SH-SY5Y (cell line): ENCODE results near the gene OR6B2.

Experiments
- GATA2 ChIP-seq: IDR thresholded peaks from 2 replicates; pipeline ENCODE4 v1.6.1; 2011; ENCODE audit warnings: mild to moderate bottlenecking, low read depth, low read length
- GATA3 ChIP-seq: IDR thresholded peaks from 2 replicates; pipeline ENCODE4 v1.6.1; 2011; ENCODE audit warnings: low read depth, mild to moderate bottlenecking, low read length, moderate library complexity

DNA sequence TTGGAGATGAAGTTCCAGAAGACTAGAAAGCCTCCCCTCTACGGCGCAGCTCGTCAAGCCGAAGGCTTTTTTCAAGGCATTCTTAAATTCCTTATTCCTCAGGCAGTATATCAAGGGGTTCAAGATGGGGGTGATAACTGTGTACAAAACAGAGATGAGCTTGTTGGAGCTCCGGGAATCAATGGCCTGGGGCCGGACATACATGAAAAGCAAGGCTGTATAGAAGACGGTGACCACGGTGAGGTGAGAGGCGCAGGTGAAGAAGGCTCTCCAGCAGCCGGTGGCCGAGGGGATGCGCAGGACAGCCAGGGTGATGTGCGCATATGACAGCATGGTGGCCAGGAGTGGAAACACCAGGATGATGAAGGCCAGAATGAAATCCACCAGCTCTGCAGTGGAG is 14.9 kb upstream of the OR6B2 start:
- TF ChIP-seq GATA2, result no peak
- TF ChIP-seq GATA3, result no peak
